Activated CD4-positive, alpha-beta T cell treated with anti-CD3 and anti-CD28 coated beads for 36 hours (primary cell): ENCODE data around the gene ARPP19. TPM values are rescaled to one million over a fixed set of nuclear protein-coding genes. Genes with fewer than 3 reads are reported as not detected.
"Not testable (repeated sequence)": the region's sequence is repeated elsewhere in the genome, so short reads cannot be mapped to it uniquely, and the experiment has no call there.

Experiments used
- ATAC-seq: fragments of 200-7000 bp; cut with Tn5 transposase; one replicate; pipeline ENCODE4 v1.10.0; 2021; ENCODE audit warnings: mild to moderate bottlenecking, moderate library complexity
- CTCF ChIA-PET: fragments of 350-600 bp; sonication (Branson Sonifier 250); formaldehyde crosslinking; loops from one replicate; lab custom pipeline; 2021; ENCODE audit warnings: antibody characterized with exemption; lab: Charles Lee
- POLR2A ChIA-PET: fragments of 350-600 bp; sonication (Branson Sonifier 250); formaldehyde crosslinking; loops from one replicate; lab custom pipeline; 2021; ENCODE audit warnings: antibody characterized with exemption, inconsistent platforms; lab: Charles Lee
- DNase-seq: peaks from one replicate; pipeline ENCODE4 v3.0.0-alpha.2; 2020
- H3K27ac Mint-ChIP-seq: one replicate; pipeline ENCODE4 v1.8.0; 2021; ENCODE audit warnings: mixed read lengths
- H3K27me3 Mint-ChIP-seq: one replicate; pipeline ENCODE4 v1.8.0; 2021; ENCODE audit warnings: mixed read lengths
- H3K36me3 Mint-ChIP-seq: one replicate; pipeline ENCODE4 v1.8.0; 2021; ENCODE audit warnings: low read depth, mixed read lengths
- H3K4me1 Mint-ChIP-seq: one replicate; pipeline ENCODE4 v1.8.0; 2021; ENCODE audit warnings: mixed read lengths
- H3K4me3 Mint-ChIP-seq: one replicate; pipeline ENCODE4 v1.8.0; 2021; ENCODE audit warnings: mild to moderate bottlenecking, moderate library complexity, mixed read lengths
- H3K9me3 Mint-ChIP-seq: one replicate; pipeline ENCODE4 v1.8.0; 2021; ENCODE audit warnings: low read depth, mixed read lengths
- intact Hi-C, 2 experiments: fragments of 100-400 bp; cut with DNase I in 1 of 2; cut with micrococcal nuclease in 1 of 2; formaldehyde crosslinking; loops; one replicate each; pipeline versions ENCODE4 v1.14.2 to v1.15.1; 2022 to 2024; cut with DNase I, micrococcal nuclease
- total RNA-seq, 2 experiments: library from RNA; stranded (reverse); gene quantifications; one replicate each; pipeline ENCODE4 v1.2.3, GENCODE V29; 2021

ARPP19 gene
- 100 to 1,000 TPM; 141 to 185 TPM for total RNA-seq

- no peaks in the 10 kb centered on the region for H3K27me3 Mint-ChIP-seq
- peak within 1 kb of the TSS; percentile 96 for H3K4me3 Mint-ChIP-seq
- ChIA-PET CTCF (interaction anchor here (0.7 kb wide), 1 partner anchor 40 kb away, joined by 3 read pairs; the partner anchor contains the start of gene MYO5A), POLR2A (interaction anchor here (0.7 to 1.4 kb wide), 4 partner anchors 10 to 198 kb away, joined by 3 to 10 read pairs (median 4); partner anchors contain the start of gene MYO5A)
- DNase-seq (peak; percentile 90), ATAC-seq (peak; percentile 83)
- H3K36me3 Mint-ChIP-seq = peaks cover 22% of the 10 kb centered on the region
- H3K27ac Mint-ChIP-seq = peak within 1 kb of the TSS; percentile 97
- H3K9me3 Mint-ChIP-seq = no peaks in the 10 kb centered on the region
- peaks cover 26% of the 10 kb centered on the region for H3K4me1 Mint-ChIP-seq
- intact Hi-C loops = loop anchor here (1.0 to 5.0 kb wide), 8 partner anchors 10 to 390 kb away; partner anchors contain the start of gene ATOSA (in 2 of the 2)
These were observed at the start of gene ARPP19 for GRCh38 chr15:52568601-52569585. TSS of gene ARPP19 (minus strand) at chr15:52569030. CDS start at chr15:52568892, 138 bp downstream.

- DNase-seq = no peak
- CTCF ChIA-PET = interaction anchor here (0.6 to 0.7 kb wide), 2 partner anchors 13 to 273 kb away, joined by 4 read pairs; no protein-coding TSS in a partner anchor
These were observed 48.2 kb upstream of the ARPP19 start for GRCh38 chr15:52617026-52617425.

GRCh38 chr15:52615302-52615701 is 46.5 kb upstream of the ARPP19 start:
- Mint-ChIP-seq H3K27ac (no peak overlapping the region), H3K4me3 (no peak overlapping the region), H3K27me3 (no peaks in the 10 kb centered on the region), H3K36me3 (peaks cover 6% of the 10 kb centered on the region), H3K4me1 (peaks cover 1% of the 10 kb centered on the region), H3K9me3 (no peaks in the 10 kb centered on the region)
- CTCF ChIA-PET = interaction anchor here (1.0 to 1.4 kb wide), 2 partner anchors 14 to 358 kb away, joined by 3 read pairs; no protein-coding TSS in a partner anchor
- DNase-seq (no peak), ATAC-seq (no peak)
- intact Hi-C loops = no loop called here
- POLR2A ChIA-PET = no interaction called here

More at GRCh38 chr15:52617026-52617425, 48.2 kb upstream of the ARPP19 start:
- no peaks in the 10 kb centered on the region for H3K9me3 Mint-ChIP-seq
- intact Hi-C loops = no loop called here
- no peak for ATAC-seq
- no peaks in the 10 kb centered on the region for H3K27me3 Mint-ChIP-seq
- peaks cover 6% of the 10 kb centered on the region for H3K36me3 Mint-ChIP-seq
- no peak overlapping the region for H3K27ac Mint-ChIP-seq
- peaks cover 6% of the 10 kb centered on the region for H3K4me1 Mint-ChIP-seq
- no peak overlapping the region for H3K4me3 Mint-ChIP-seq
- POLR2A ChIA-PET = no interaction called here

GRCh38 chr15:52609593-52609992 is 40.8 kb upstream of the ARPP19 start:
- Mint-ChIP-seq H3K27me3 (no peaks in the 10 kb centered on the region), H3K27ac (no peak overlapping the region), H3K9me3 (no peaks in the 10 kb centered on the region), H3K4me3 (no peak overlapping the region), H3K36me3 (peaks cover 4% of the 10 kb centered on the region), H3K4me1 (no peaks in the 10 kb centered on the region)
- POLR2A ChIA-PET = no interaction called here
- CTCF ChIA-PET = no interaction called here
- intact Hi-C loops = no loop called here
- ATAC-seq (no peak), DNase-seq (no peak)

GRCh38 chr15:52584414-52584813 is 15.6 kb upstream of the ARPP19 start:
- intact Hi-C loops = no loop called here
- ChIA-PET CTCF (interaction anchor here (1.7 kb wide), 1 partner anchor 9 kb away, joined by 4 read pairs; no protein-coding TSS in a partner anchor), POLR2A (no interaction called here)
- no peaks in the 10 kb centered on the region for H3K27me3 Mint-ChIP-seq
- DNase-seq (no peak), ATAC-seq (no peak)
- no peak overlapping the region for H3K27ac Mint-ChIP-seq
- H3K36me3 Mint-ChIP-seq = no peaks in the 10 kb centered on the region
- H3K4me3 Mint-ChIP-seq = no peak overlapping the region
- H3K4me1 Mint-ChIP-seq = no peaks in the 10 kb centered on the region
- no peaks in the 10 kb centered on the region for H3K9me3 Mint-ChIP-seq

GRCh38 chr15:52579852-52580251 is 11.0 kb upstream of the ARPP19 start:
- ATAC-seq (no peak), DNase-seq (no peak)
- H3K27me3 Mint-ChIP-seq = no peaks in the 10 kb centered on the region
- no peaks in the 10 kb centered on the region for H3K9me3 Mint-ChIP-seq
- intact Hi-C loops = no loop called here
- H3K36me3 Mint-ChIP-seq = no peaks in the 10 kb centered on the region
- H3K4me3 Mint-ChIP-seq = no peak overlapping the region
- H3K27ac Mint-ChIP-seq = no peak overlapping the region
- H3K4me1 Mint-ChIP-seq = no peaks in the 10 kb centered on the region
- CTCF ChIA-PET = no interaction called here
- POLR2A ChIA-PET = no interaction called here

GRCh38 chr15:52576692-52577091 is 7.9 kb upstream of the ARPP19 start:
- Mint-ChIP-seq H3K9me3 (no peaks in the 10 kb centered on the region), H3K4me3 (no peak overlapping the region), H3K36me3 (no peaks in the 10 kb centered on the region), H3K27me3 (no peaks in the 10 kb centered on the region), H3K4me1 (no peaks in the 10 kb centered on the region), H3K27ac (no peak overlapping the region)
- intact Hi-C loops = no loop called here
- ChIA-PET POLR2A (no interaction called here), CTCF (interaction anchor here (0.7 kb wide), 1 partner anchor 322 kb away, joined by 3 read pairs; no protein-coding TSS in a partner anchor)
- no peak for DNase-seq
- ATAC-seq = no peak

- not testable (repeated sequence) for H3K4me1 Mint-ChIP-seq
These were observed 6.7 kb upstream of the ARPP19 start for GRCh38 chr15:52575573-52575972.

GRCh38 chr15:52575072-52575471 is 6.2 kb upstream of the ARPP19 start:
- ChIA-PET POLR2A (no interaction called here), CTCF (interaction anchor here (0.7 kb wide), 1 partner anchor 130 kb away, joined by 4 read pairs; no protein-coding TSS in a partner anchor)
- Mint-ChIP-seq H3K9me3 (no peaks in the 10 kb centered on the region), H3K27ac (no peak overlapping the region), H3K36me3 (no peaks in the 10 kb centered on the region), H3K4me1 (no peaks in the 10 kb centered on the region), H3K4me3 (no peak overlapping the region), H3K27me3 (no peaks in the 10 kb centered on the region)
- ATAC-seq = no peak
- no peak for DNase-seq
- intact Hi-C loops = no loop called here

More at GRCh38 chr15:52575573-52575972, 6.7 kb upstream of the ARPP19 start:
- ATAC-seq, CTCF ChIA-PET, H3K27me3 Mint-ChIP-seq, H3K36me3 Mint-ChIP-seq, POLR2A ChIA-PET, intact Hi-C loops, H3K9me3 Mint-ChIP-seq, H3K27ac Mint-ChIP-seq, DNase-seq, H3K4me3 Mint-ChIP-seq: not testable (repeated sequence)

GRCh38 chr15:52574623-52575022 is 5.8 kb upstream of the ARPP19 start:
- intact Hi-C loops, H3K27ac Mint-ChIP-seq: not testable (repeated sequence)
- CTCF ChIA-PET = interaction anchor here (0.7 kb wide), 1 partner anchor 130 kb away, joined by 4 read pairs; no protein-coding TSS in a partner anchor

GRCh38 chr15:52567871-52568600 is 794 bp downstream of the ARPP19 start:
- DNase-seq (peak; percentile 73), ATAC-seq (peak; percentile 57)
- Mint-ChIP-seq H3K4me1 (peaks cover 32% of the 10 kb centered on the region), H3K36me3 (peaks cover 27% of the 10 kb centered on the region), H3K27ac (peak overlapping the region; percentile 97), H3K27me3 (no peaks in the 10 kb centered on the region), H3K4me3 (peak overlapping the region; percentile 96), H3K9me3 (no peaks in the 10 kb centered on the region)
- POLR2A ChIA-PET = interaction anchor here (1.3 to 1.4 kb wide), 2 partner anchors 9 to 40 kb away, joined by 5 to 10 read pairs; partner anchors contain the start of gene MYO5A
- CTCF ChIA-PET = no interaction called here
- intact Hi-C loops = loop anchor here (1.0 to 5.0 kb wide), 6 partner anchors 9 to 311 kb away; partner anchors contain the start of gene ATOSA (in 1 of the 2)

More at GRCh38 chr15:52574623-52575022, 5.8 kb upstream of the ARPP19 start:
- H3K27me3 Mint-ChIP-seq, POLR2A ChIA-PET, H3K4me1 Mint-ChIP-seq, ATAC-seq, H3K36me3 Mint-ChIP-seq, DNase-seq, H3K4me3 Mint-ChIP-seq, H3K9me3 Mint-ChIP-seq: not testable (repeated sequence)
